HG02610 (cell line): Measurements from ENCODE around the gene LALBA.
"Not testable (repeated sequence)": the region's sequence is repeated elsewhere in the genome, so short reads cannot be mapped to it uniquely, and the experiment has no call there.

Experiments used
- ATAC-seq: cut with Tn5 transposase; IDR thresholded peaks from one replicate; pipeline ENCODE4 v1.9.1; 2021; ENCODE audit warnings: mild to moderate bottlenecking, moderate library complexity; ENCODE audit not compliant: unreplicated experiment

Gene LALBA

DNA sequence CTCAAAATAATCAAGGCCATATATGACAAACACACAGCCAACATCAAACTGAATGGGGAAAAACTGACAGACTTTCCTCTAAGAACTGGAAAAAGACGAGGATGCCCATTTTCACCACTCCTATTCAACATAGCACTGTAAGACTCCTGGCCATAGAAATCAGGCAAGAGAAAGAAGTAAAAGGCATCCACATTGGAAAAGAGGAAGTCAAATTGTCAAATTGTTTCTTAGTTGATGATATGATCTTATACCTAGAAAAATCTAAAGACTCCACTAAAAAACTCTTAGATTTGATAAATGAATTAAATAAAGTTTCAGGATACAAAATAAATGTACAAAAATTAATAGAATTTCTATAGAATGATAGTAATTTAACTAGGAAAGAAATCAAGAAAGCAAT lies 33.2 kb downstream of the LALBA start:
- no peak for ATAC-seq

DNA sequence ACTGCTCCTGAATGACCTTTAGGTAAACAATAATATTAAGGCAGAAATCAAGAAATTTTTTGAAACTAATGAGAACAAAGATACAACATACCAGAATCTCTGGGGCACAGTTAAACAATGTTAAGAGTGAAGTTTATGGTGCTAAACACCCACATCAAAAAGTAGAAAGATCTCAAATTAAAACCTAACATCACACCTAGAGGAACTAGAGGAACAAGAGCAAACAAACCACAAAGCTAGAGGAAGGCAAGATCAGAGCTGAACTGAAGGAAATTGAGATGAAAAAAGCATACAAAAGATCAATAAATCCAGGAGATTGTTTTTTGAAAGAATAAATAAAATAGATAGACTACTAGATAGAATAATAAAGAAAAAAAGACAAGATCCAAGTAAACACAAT lies 37.2 kb downstream of the LALBA start:
- ATAC-seq, result no peak

DNA sequence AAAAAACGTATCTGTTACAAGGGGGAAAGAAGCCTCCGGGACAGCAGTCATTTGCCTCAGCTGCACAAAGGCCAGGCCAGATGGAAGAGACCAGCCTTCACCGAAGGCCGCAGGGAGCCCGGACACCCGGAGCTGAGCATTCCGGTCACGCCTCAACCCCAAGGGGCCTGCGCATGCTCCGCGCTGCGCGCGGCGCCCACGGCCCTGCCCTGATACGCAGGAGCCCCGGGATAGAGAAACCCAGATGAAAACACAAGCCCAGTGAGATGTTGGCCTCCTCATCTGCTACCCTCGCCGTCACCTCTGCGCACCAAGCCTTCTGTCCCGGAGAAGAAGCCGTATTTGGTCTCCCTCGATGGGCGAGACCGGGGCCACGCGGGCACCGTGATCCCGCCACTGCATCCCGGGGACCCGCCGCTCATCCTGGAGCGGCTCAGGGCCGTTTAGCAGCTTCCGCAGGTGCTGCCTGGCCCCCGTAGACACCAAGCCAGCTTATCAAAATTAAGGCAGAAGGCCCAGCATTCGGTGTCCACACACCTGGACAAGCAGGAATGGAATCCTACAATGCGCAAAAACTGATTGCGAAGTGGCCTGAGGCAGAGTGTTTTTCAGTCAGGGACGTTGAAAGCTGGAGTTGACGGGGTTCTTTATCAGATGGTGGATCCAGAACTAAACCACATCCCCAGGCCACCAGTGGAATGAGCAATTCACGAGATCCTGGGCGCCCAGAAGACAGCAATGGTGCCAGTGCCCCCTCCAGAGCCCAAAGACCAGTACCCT lies 41.8 kb downstream of the LALBA start:
- ATAC-seq, result no peak

DNA sequence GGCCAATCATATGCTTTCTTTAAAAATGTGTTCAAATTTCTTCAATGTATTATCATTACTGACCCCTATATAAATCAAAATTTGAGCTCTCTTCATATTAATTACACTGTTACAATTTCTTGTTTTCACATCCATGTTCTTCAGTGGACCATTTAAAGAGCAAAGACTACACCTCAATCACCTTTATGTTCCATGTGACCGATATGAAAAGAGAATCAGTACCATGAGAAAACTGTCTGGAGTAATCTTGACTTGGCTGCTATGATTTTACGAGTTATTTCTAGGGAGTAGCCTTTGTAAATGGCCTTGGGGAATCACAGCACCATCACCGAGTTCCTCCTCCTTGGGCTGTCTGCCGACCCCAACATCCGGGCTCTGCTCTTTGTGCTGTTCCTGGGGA lies 44.5 kb downstream of the LALBA start, which contains the start of gene OR8S1:
Gene OR8S1, plus strand, starts transcription at position 301 of the 400 bp plus-strand sequence. Its CDS starts 0 bp downstream, at position 301.
- ATAC-seq, result no peak

DNA sequence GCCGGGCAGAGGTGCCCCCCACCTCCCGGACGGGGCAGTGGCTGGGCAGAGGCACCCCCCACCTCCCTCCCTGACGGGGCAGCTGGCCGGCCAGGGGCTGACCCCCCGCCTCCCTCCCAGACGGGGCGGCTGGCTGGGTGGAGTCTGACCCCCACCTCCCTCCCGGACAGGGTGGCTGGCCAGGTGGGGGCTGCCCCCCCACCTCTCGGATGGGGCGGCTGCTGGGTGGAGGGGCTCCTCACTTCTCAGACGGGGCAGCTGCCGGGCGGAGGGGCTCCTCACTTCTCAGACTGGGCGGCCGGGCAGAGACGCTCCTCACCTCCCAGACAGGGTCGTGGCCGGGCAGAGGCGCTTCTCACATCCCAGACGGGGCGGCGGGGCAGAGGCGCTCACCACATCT lies 49.5 kb downstream of the LALBA start:
- not testable (repeated sequence) for ATAC-seq
